Trophoblast cell (in vitro differentiated cells and primary cell): ENCODE measurements around the gene SLC17A9.

Source experiments
- DNase-seq, 2 donors: peaks; one replicate each; pipeline ENCODE4 v3.0.0-alpha.2; 2016
- H2AFZ ChIP-seq: 2 replicates; pipeline ENCODE4 v1.6.1; 2013; ENCODE audit warnings: low read length, moderate library complexity, mild to moderate bottlenecking; ENCODE audit not compliant: insufficient read depth, poor library complexity
- H2AK5ac ChIP-seq: 2 replicates; pipeline ENCODE4 v1.6.1; 2013; ENCODE audit warnings: mild to moderate bottlenecking, low read length
- H2BK120ac ChIP-seq: 2 replicates; pipeline ENCODE4 v1.6.1; 2013; ENCODE audit warnings: low read length, mild to moderate bottlenecking, moderate library complexity; ENCODE audit not compliant: insufficient read depth, poor library complexity
- H2BK12ac ChIP-seq: 2 replicates; pipeline ENCODE4 v1.6.1; 2013; ENCODE audit warnings: mild to moderate bottlenecking, low read length, moderate library complexity
- H2BK5ac ChIP-seq: 2 replicates; pipeline ENCODE4 v1.6.1; 2013; ENCODE audit warnings: low read length, low read depth, moderate library complexity, mild to moderate bottlenecking; ENCODE audit not compliant: poor library complexity
- H3K14ac ChIP-seq: 2 replicates; pipeline ENCODE4 v1.6.1; 2013; ENCODE audit warnings: mild to moderate bottlenecking, low read length
- H3K18ac ChIP-seq: 2 replicates; pipeline ENCODE4 v1.6.1; 2013; ENCODE audit warnings: mild to moderate bottlenecking, low read length
- H3K23ac ChIP-seq: 2 replicates; pipeline ENCODE4 v1.6.1; 2013; ENCODE audit warnings: low read length
- H3K27ac ChIP-seq: 2 replicates; pipeline ENCODE4 v1.5.1; 2013; ENCODE audit warnings: low read depth, mild to moderate bottlenecking, inconsistent platforms, low read length, moderate library complexity
- H3K27me3 ChIP-seq: 2 replicates; pipeline ENCODE4 v1.6.1; 2013; ENCODE audit warnings: inconsistent platforms, mild to moderate bottlenecking, low read length, moderate library complexity; ENCODE audit not compliant: insufficient read depth
- H3K36me3 ChIP-seq, 2 experiments: 1 replicate in 1 of 2; 2 replicates in 1 of 2; pipeline ENCODE4 v1.6.1; 2013; ENCODE audit warnings: low read length in 2 of 2, mild to moderate bottlenecking in 2 of 2, moderate library complexity in 1 of 2; ENCODE audit not compliant: insufficient read depth in 2 of 2, control insufficient read depth in 1 of 2
- H3K4ac ChIP-seq: 2 replicates; pipeline ENCODE4 v1.6.1; 2013; ENCODE audit warnings: low read depth, mild to moderate bottlenecking, low read length, moderate library complexity
- H3K4me1 ChIP-seq, 2 experiments: 1 replicate in 1 of 2; 2 replicates in 1 of 2; pipeline ENCODE4 v1.6.1; 2013; ENCODE audit warnings: low read length in 2 of 2, mild to moderate bottlenecking in 2 of 2, moderate library complexity in 1 of 2; ENCODE audit not compliant: insufficient read depth in 2 of 2, control insufficient read depth in 1 of 2
- H3K4me2 ChIP-seq: 2 replicates; pipeline ENCODE4 v1.6.1; 2013; ENCODE audit warnings: inconsistent platforms, mild to moderate bottlenecking, low read length, moderate library complexity
- H3K4me3 ChIP-seq: 2 replicates; pipeline ENCODE4 v1.5.1; 2013; ENCODE audit warnings: mild to moderate bottlenecking, low read depth, low read length, inconsistent platforms
- H3K79me1 ChIP-seq: one replicate; pipeline ENCODE4 v1.6.1; 2013; ENCODE audit warnings: low read length
- H3K79me2 ChIP-seq: 2 replicates; pipeline ENCODE4 v1.6.1; 2013; ENCODE audit warnings: low read length, mild to moderate bottlenecking; ENCODE audit not compliant: control insufficient read depth, insufficient read depth, poor library complexity
- H3K9ac ChIP-seq: 2 replicates; pipeline ENCODE4 v1.6.1; 2013; ENCODE audit warnings: mild to moderate bottlenecking, low read length
- H3K9me3 ChIP-seq: 2 replicates; pipeline ENCODE4 v1.6.1; 2013; ENCODE audit warnings: low read depth, mild to moderate bottlenecking, control low read depth, inconsistent platforms, low read length; ENCODE audit not compliant: insufficient read depth
- H4K12ac ChIP-seq: 2 replicates; pipeline ENCODE4 v1.6.1; 2013; ENCODE audit warnings: low read depth, mild to moderate bottlenecking, low read length, moderate library complexity
- H4K8ac ChIP-seq: 2 replicates; pipeline ENCODE4 v1.6.1; 2013; ENCODE audit warnings: low read depth, mild to moderate bottlenecking, low read length, moderate library complexity
- H4K91ac ChIP-seq: one replicate; pipeline ENCODE4 v1.6.1; 2013; ENCODE audit warnings: low read depth, mild to moderate bottlenecking, low read length, moderate library complexity
- WGBS: extraction: QIAGEN DNeasy Blood & Tissue Kit; methylation state at CpG from one replicate; pipeline ENCODE4 v1.1.7; 2013; ENCODE audit warnings: missing lambda C conversion rate; ENCODE audit not compliant: insufficient read length, insufficient coverage; ENCODE audit errors: extremely low coverage; 5-methylcytosine and 5-hydroxymethylcytosine counted together

Gene SLC17A9

DNA sequence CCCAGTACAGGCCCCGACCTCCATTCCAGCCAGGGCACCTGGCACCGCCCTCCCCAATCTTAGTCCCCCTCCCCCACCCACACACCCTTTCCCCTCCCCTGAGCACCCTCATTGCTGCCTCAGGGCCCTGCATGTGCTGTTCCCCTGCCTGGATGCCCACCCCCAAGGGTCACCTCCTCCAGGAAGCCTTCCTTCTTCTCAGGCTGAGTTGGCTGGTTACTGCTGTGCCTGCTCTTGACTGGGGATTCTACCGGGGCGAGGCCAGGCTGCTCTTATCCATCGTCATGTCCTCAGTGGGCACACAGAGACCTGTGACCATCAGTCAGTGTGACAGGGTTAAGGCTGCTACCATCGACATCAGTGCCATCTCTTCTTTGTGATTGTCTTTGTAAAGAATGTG, 30.7 kb downstream of the SLC17A9 start:
- WGBS: no CpG with 5 or more reads among the region's 6 CpGs
- peaks cover 3% of the 10 kb centered on the region for H3K27me3 ChIP-seq
- no peak overlapping the region for H2AFZ ChIP-seq
- no peak overlapping the region for H4K12ac ChIP-seq
- no peaks in the 10 kb centered on the region for H3K79me1 ChIP-seq
- no peak overlapping the region for H3K4me2 ChIP-seq
- no peaks in the 10 kb centered on the region for H3K4me1 ChIP-seq
- no peak overlapping the region for H3K14ac ChIP-seq
- H2BK120ac ChIP-seq: no peak overlapping the region
- H3K4me3 ChIP-seq: no peak overlapping the region
- H3K36me3 ChIP-seq: no peaks in the 10 kb centered on the region
- H3K23ac ChIP-seq: no peak overlapping the region
- no peak overlapping the region for H4K91ac ChIP-seq
- H3K9ac ChIP-seq: no peak overlapping the region
- no peak overlapping the region for H2BK5ac ChIP-seq
- no peak overlapping the region for H3K18ac ChIP-seq
- peaks cover 2% of the 10 kb centered on the region for H3K9me3 ChIP-seq
- no peaks in the 10 kb centered on the region for H3K79me2 ChIP-seq
- H2BK12ac ChIP-seq: no peak overlapping the region
- DNase-seq: no peak
- H2AK5ac ChIP-seq: no peak overlapping the region
- H3K4ac ChIP-seq: no peak overlapping the region
- no peak overlapping the region for H3K27ac ChIP-seq
- no peak overlapping the region for H4K8ac ChIP-seq

DNA sequence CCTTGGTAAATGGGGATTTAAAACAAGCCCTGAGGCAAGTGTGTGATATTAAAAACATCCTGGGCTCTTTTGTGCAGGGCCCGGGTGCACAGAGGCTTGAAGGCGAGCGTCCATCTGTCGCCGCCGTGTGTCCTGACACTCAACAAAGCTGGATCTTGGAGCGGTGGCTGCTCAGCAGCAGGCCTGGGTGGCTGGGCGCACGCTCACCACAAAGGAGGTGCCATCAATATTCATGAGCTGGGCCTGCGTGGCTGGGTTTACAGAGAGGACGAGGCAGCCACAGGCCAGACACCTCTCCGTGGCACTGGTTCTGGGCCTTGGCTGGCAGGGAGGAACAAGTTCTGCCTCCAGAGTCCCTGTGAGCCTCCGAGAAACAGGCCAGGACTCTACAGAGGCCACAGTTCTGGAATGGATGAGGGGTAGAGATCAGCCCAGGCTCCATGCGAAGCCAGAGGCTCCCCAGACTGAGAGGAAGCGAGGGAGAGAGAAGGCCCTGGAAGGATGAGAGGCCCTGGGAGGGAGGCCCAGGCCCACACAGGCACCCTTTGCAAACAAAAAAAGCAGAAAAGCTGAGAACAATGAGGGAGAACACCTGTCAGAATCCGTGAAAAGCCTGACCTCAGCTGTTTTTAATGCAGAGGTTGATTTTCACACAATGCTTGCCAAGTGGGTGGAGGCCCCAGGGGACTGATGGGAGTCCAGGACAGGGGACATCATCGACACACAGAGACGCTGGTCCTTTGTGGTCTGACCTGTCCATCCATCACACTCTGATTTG, 32.3 kb downstream of the SLC17A9 start:
- Histone ChIP-seq H3K23ac (no peak overlapping the region), H4K8ac (no peak overlapping the region), H3K9ac (no peak overlapping the region), H3K36me3 (no peaks in the 10 kb centered on the region), H3K18ac (no peak overlapping the region), H2BK5ac (no peak overlapping the region), H2BK120ac (no peak overlapping the region), H3K4me1 (no peaks in the 10 kb centered on the region), H4K91ac (no peak overlapping the region), H3K79me2 (no peaks in the 10 kb centered on the region), H3K4ac (no peak overlapping the region), H3K4me2 (no peak overlapping the region), H3K14ac (no peak overlapping the region), H3K9me3 (peaks cover 2% of the 10 kb centered on the region), H2AK5ac (no peak overlapping the region), H3K79me1 (no peaks in the 10 kb centered on the region), H3K27ac (no peak overlapping the region), H4K12ac (no peak overlapping the region), H2AFZ (no peak overlapping the region), H2BK12ac (no peak overlapping the region), H3K4me3 (no peak overlapping the region), H3K27me3 (peaks cover 3% of the 10 kb centered on the region)
- DNase-seq: no peak
- no CpG with 5 or more reads among the region's 18 CpGs for WGBS

DNA sequence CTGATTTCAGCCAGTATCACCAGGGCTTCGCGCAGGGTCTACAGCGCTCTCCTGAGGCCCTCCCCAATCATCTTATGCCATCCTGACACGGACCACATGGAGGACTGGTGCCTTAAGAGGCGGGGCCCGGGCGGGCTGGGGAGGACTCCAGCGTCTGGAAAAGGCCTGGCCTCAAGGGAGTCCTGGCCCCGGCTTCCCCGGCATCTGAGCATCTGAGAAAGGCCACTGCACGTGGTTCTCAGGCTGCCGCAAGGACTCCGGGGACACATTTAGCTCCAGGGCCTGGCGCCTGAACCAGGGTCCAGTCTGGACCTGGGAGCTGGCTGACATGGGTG, 32.9 kb downstream of the SLC17A9 start:
- H3K18ac ChIP-seq: no peak overlapping the region
- no peak overlapping the region for H3K9ac ChIP-seq
- H3K4me3 ChIP-seq: no peak overlapping the region
- no peak overlapping the region for H3K4ac ChIP-seq
- peaks cover 2% of the 10 kb centered on the region for H3K9me3 ChIP-seq
- no peak overlapping the region for H2AK5ac ChIP-seq
- H2AFZ ChIP-seq: no peak overlapping the region
- no peaks in the 10 kb centered on the region for H3K79me1 ChIP-seq
- H3K14ac ChIP-seq: no peak overlapping the region
- no peak overlapping the region for H4K91ac ChIP-seq
- H3K4me1 ChIP-seq: no peaks in the 10 kb centered on the region
- H3K27me3 ChIP-seq: no peaks in the 10 kb centered on the region
- no peak overlapping the region for H2BK120ac ChIP-seq
- DNase-seq: no peak
- H3K79me2 ChIP-seq: no peaks in the 10 kb centered on the region
- H3K36me3 ChIP-seq: no peaks in the 10 kb centered on the region
- H3K4me2 ChIP-seq: no peak overlapping the region
- H2BK5ac ChIP-seq: no peak overlapping the region
- H4K12ac ChIP-seq: no peak overlapping the region
- no peak overlapping the region for H3K23ac ChIP-seq
- no peak overlapping the region for H3K27ac ChIP-seq
- H2BK12ac ChIP-seq: no peak overlapping the region
- H4K8ac ChIP-seq: no peak overlapping the region
- no CpG with 5 or more reads among the region's 14 CpGs for WGBS

DNA sequence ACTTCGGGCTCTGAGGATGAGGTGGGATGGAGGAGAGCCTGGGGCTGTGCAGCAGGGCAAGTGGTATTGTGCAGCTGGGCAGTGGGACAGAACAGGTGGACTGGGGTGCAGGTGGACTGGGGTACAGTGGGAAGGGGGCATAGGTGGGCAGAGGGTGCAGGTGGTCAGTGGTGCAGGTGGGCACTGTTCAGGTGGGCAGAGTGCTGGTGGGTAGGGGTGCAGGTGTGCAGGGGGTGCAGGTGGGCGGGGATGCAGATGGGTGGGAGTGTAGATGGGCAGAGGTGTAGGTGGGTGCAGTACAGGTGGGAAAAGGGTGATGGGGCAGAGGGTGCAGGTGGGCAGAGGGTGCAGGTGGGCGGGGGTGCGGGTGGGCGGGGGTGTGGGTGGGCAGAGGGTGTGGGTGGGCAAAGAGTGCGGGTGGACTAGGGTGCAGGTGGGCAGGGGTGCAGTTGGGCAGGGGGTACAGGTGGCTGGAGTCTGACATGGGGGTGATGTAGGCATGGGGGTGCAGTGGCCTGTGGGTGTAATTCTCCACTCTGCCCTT, 33.8 kb downstream of the SLC17A9 start:
- no peak overlapping the region for H3K4me3 ChIP-seq
- H3K36me3 ChIP-seq: no peaks in the 10 kb centered on the region
- no peak overlapping the region for H2BK12ac ChIP-seq
- no peak overlapping the region for H4K8ac ChIP-seq
- no peaks in the 10 kb centered on the region for H3K4me1 ChIP-seq
- H2AK5ac ChIP-seq: no peak overlapping the region
- no peak overlapping the region for H3K14ac ChIP-seq
- no peak overlapping the region for H3K27ac ChIP-seq
- H4K12ac ChIP-seq: no peak overlapping the region
- peaks cover 2% of the 10 kb centered on the region for H3K9me3 ChIP-seq
- H2BK120ac ChIP-seq: no peak overlapping the region
- no peak overlapping the region for H3K9ac ChIP-seq
- WGBS: no CpG with 5 or more reads among the region's 6 CpGs
- H2BK5ac ChIP-seq: no peak overlapping the region
- H3K79me2 ChIP-seq: no peaks in the 10 kb centered on the region
- H2AFZ ChIP-seq: no peak overlapping the region
- no peaks in the 10 kb centered on the region for H3K79me1 ChIP-seq
- no peak for DNase-seq
- no peaks in the 10 kb centered on the region for H3K27me3 ChIP-seq
- no peak overlapping the region for H3K23ac ChIP-seq
- H3K4ac ChIP-seq: no peak overlapping the region
- H4K91ac ChIP-seq: no peak overlapping the region
- no peak overlapping the region for H3K18ac ChIP-seq
- H3K4me2 ChIP-seq: no peak overlapping the region
